ENCODE measurements around the gene ANKK1.

ANKK1 gene

GRCh38 chr11:113363996-113364641, 23.5 kb upstream of the ANKK1 start:
- CTCF ChIA-PET = no interaction called here
- DNase-seq (ENCODE audit: low read depth, low spot score) = no peak
- H3K4me3 ChIP-seq (ENCODE audit: low read depth, low read length) = no peak overlapping the region
- POLR2A ChIA-PET = no interaction called here
- no peak for TF ChIP-seq CTCF (IDR thresholded peaks at IDR 0.05; ENCODE audit: insufficient read depth, low read length, missing control alignments)

GRCh38 chr11:113365895-113366294, 21.7 kb upstream of the ANKK1 start:
- CTCF ChIA-PET = interaction anchor here (1.2 kb wide), 1 partner anchor 376 kb away, joined by 4 read pairs; no protein-coding TSS in a partner anchor
- POLR2A ChIA-PET = no interaction called here
- no peak overlapping the region for H3K4me3 ChIP-seq (ENCODE audit: low read depth, low read length)
- no peak for TF ChIP-seq CTCF (IDR thresholded peaks at IDR 0.05; ENCODE audit: insufficient read depth, low read length, missing control alignments)
- no peak for DNase-seq (ENCODE audit: low read depth, low spot score)

GRCh38 chr11:113369411-113369810, 18.2 kb upstream of the ANKK1 start:
- ChIA-PET POLR2A (no interaction called here), CTCF (no interaction called here)
- TF ChIP-seq CTCF (IDR thresholded peaks at IDR 0.05; ENCODE audit: insufficient read depth, low read length, missing control alignments) = no peak
- no peak for DNase-seq (ENCODE audit: low read depth, low spot score)
- no peak overlapping the region for H3K4me3 ChIP-seq (ENCODE audit: low read depth, low read length)

- POLR2A ChIA-PET = no interaction called here
- no peak for DNase-seq (ENCODE audit: low read depth, low spot score)
- TF ChIP-seq CTCF (IDR thresholded peaks at IDR 0.05; ENCODE audit: insufficient read depth, low read length, missing control alignments) = no peak
- no peak overlapping the region for H3K4me3 ChIP-seq (ENCODE audit: low read depth, low read length)
- CTCF ChIA-PET = no interaction called here
Measured at GRCh38 chr11:113370634-113371033, 16.9 kb upstream of the ANKK1 start.

- no peak for TF ChIP-seq CTCF (IDR thresholded peaks at IDR 0.05; ENCODE audit: insufficient read depth, low read length, missing control alignments)
- no peak for DNase-seq (ENCODE audit: low read depth, low spot score)
- ChIA-PET CTCF (interaction anchor here (1.1 kb wide), 1 partner anchor 161 kb away, joined by 5 read pairs; no protein-coding TSS in a partner anchor), POLR2A (no interaction called here)
- no peak overlapping the region for H3K4me3 ChIP-seq (ENCODE audit: low read depth, low read length)
Measured at GRCh38 chr11:113372309-113372708, 15.3 kb upstream of the ANKK1 start.

- ChIA-PET CTCF (no interaction called here), POLR2A (no interaction called here)
Measured at GRCh38 chr11:113373306-113373705, 14.3 kb upstream of the ANKK1 start.

More at GRCh38 chr11:113373306-113373705, 14.3 kb upstream of the ANKK1 start:
- no peak for TF ChIP-seq CTCF (IDR thresholded peaks at IDR 0.05; ENCODE audit: insufficient read depth, low read length, missing control alignments)
- H3K4me3 ChIP-seq (ENCODE audit: low read depth, low read length) = no peak overlapping the region
- no peak for DNase-seq (ENCODE audit: low read depth, low spot score)
